Astrocyte (in vitro differentiated cells and primary cell): ENCODE results near the gene SPOCK2.

Experiments used
- EZH2 ChIP-seq: IDR thresholded peaks from 2 replicates; pipeline ENCODE4 v1.6.1; 2012; ENCODE audit warnings: mild to moderate bottlenecking, low read length, inconsistent platforms; ENCODE audit not compliant: insufficient read depth
- TF ChIP-seq, protein P1 (sequence below): IDR thresholded peaks from 2 replicates; pipeline ENCODE4 v1.5.1; 2011; ENCODE audit warnings: low read depth, mild to moderate bottlenecking, inconsistent platforms, low read length, moderate library complexity; ENCODE audit not compliant: insufficient read depth

DNA sequence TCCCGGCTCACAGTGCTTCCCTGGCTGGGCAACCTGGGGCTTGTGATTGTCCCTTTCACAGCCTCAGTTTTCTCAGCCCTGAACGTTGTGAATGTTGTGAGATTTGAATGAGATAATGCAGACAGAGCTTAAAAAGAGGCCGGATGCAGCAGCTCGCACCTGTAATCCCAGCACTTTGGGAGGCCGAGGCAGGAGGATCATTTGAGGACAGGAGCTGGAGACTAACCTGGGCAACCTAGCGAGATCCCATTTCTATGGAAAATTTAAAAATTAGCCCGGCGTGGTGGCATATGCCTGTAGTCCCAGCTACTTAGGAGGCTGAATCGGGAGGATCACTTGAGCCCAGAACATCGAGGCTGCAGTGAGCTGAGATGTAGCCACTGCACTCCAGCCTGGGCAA is 56.6 kb downstream of the SPOCK2 start:
- TF ChIP-seq, protein P1, sequence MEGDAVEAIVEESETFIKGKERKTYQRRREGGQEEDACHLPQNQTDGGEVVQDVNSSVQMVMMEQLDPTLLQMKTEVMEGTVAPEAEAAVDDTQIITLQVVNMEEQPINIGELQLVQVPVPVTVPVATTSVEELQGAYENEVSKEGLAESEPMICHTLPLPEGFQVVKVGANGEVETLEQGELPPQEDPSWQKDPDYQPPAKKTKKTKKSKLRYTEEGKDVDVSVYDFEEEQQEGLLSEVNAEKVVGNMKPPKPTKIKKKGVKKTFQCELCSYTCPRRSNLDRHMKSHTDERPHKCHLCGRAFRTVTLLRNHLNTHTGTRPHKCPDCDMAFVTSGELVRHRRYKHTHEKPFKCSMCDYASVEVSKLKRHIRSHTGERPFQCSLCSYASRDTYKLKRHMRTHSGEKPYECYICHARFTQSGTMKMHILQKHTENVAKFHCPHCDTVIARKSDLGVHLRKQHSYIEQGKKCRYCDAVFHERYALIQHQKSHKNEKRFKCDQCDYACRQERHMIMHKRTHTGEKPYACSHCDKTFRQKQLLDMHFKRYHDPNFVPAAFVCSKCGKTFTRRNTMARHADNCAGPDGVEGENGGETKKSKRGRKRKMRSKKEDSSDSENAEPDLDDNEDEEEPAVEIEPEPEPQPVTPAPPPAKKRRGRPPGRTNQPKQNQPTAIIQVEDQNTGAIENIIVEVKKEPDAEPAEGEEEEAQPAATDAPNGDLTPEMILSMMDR = no peak
- TF ChIP-seq EZH2 = no peak
